ENCODE measurements around the gene CDADC1.

Gene CDADC1
- 8.0 to 15.2 (median 13.1) reads per million in 3 experiments for total RNA-seq

DNA sequence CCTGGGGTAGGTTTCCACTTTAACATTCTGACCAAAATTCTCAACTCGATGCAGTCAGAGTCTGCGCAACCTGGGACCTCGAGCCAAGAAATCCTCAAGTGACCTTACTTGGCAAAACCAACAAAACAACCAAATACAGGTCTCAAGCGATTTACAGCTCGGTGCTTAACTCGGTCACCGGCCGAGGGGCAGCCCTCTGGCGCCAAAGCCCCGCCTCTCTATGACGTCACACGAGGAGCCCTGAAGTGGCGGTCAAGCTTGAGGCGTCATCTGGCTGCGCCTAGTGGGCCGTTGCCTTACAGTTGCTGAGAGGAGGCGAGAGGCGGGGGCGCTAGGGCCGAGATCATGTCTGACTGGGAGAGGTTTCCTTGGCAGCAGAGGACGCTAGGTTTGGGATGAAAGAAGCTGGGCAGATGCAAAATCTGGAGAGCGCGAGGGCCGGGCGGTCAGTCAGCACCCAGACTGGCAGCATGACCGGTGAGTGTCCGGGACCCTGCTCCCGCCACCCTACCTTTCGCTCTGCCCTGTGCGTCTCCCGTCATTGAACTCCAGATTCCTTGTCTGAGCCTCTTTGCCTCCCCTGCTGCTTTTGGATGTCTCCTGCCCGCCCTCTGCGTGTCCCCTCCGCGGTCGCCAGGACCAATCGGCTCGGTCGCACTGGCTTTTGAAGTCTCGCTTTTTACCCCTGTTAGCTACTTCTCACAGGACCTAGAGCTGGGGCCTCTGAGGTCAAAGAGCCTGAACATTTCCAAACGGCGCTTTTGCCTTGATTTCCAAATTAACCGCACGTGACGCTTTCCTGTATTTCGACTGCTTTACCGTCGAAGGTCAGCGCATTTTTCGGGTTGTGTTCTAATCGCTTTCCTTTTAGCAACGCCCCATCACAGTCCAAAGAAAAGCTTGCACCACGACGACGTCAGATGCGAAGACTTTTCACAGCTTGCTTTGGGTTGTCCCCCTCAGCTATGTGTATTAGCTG is at the start of gene CDADC1:
Gene CDADC1, plus strand, starts transcription at position 283 of the 979 bp plus-strand sequence. Its CDS starts 113 bp downstream, at position 396.
- DNase-seq: peak; percentile 75

DNA sequence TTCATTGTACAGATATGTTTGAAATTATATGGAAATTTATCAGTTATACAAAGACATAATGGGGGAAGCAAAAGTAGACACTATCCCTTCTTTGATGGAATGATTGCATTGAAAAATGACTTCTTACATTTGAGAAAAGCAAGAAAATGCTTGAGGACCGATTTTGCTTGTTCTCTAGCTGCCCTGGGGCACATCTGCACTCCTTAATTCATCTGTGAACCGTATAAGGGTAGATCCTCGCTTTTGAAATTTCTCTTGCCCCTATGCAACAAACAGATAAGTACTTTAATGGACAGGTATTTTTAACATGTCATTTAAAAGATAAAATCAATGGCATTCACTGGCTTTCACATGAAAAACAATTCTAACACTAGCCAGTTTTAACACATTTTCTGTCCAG is 41.1 kb upstream of the CDADC1 start:
- DNase-seq: no peak

DNA sequence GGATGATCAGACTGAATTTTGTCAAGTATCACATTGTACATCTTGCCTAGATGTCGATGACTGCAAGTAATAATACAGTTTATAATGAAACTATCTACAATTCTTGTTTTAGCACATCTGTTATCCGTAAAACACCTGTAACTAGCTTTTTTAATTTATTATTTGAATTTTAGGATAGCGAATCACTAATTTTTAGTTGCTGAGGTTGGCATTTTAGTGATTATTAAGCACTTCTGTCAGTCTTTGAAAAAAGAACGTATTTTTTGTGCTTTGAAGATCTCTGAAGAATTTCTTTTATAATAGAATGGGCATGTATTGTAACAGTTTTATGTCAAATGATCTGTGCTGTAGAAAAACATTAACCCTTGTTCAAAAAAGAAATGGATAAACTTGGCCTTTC is 39.1 kb upstream of the CDADC1 start:
- DNase-seq: no peak

DNA sequence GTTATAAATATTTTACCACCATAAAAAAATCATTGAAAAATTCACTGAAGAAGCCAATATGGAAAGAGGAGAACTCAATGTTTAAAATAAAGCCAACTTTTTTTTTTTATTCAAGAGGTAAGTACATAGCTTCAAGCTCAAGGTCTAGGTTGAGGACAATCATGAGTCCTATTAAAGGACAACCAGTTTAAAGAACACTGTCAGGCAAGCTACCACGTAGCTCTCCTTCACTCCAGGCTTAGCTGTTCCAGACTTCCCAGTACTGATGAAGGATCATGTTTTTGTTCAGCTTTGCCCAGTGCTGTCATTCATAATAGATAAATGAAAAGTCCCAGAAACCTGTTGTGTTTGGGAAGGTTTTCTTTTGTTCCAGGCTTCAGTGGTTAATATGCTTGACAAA is 37.6 kb upstream of the CDADC1 start:
- no peak for DNase-seq

DNA sequence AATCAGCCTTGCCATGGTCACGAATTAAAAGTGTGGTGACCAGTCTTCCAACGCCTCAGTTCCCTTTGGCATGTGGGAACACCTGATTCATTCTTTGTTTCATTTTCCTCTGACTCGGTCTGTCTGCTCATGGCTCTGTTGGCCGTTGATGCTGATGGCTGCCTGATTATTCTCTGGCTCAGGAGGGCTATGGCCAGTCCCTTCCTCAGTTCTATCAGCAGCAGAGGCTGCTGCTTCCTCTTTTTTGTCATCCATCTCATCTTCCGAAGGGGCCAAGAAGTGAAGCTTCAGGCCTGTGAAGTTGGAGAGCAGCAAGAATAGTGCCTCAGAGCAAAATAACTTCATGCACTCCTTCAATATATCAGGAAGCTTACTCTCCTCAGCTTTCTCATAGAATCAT is 37.1 kb upstream of the CDADC1 start:
- DNase-seq: no peak

GRCh38 chr13:49213539-49213938 is 34.2 kb upstream of the CDADC1 start:
- DNase-seq: no peak

DNA sequence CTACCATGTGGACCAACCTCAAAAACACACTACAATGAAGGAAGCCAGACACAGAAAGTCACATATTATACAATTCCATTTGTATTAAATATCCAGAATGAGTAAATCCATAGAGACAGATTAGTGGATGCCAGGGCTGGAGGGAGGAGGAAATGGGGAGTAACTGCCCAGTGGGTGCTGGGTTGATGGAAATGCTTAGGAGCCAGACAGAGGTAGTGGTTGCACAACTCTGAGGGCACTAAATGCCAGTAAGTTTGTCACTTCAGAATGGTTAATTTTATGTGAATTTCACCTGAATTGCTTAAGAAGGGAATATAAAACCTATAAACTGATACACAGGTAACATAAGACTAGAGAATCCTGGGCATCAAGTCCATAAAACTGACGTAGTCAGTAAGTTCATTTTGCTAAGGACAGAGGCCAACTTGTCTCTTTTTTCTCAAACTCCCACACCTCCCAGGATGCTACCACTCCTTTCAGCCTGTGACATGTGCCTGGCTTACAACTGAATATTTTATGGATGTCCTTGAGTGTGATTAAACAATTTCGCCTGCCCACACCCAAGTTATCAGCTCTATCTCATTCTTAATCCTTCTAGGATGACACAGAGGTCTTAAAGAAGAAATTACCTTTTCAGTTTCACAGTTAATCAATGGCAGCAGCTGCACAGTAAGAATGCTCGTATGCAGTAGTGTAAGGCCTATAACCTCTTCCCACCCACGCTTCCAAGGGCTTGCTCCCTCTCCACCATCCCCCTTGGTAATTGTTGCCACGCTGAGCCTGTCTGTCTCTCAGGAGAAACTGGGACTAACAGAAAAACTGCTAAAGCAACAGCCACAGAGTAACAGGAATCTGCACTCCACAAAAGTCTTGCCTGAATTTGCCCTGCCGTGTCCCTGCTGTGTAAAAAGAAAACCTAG is 33.5 kb upstream of the CDADC1 start:
- no peak for DNase-seq

DNA sequence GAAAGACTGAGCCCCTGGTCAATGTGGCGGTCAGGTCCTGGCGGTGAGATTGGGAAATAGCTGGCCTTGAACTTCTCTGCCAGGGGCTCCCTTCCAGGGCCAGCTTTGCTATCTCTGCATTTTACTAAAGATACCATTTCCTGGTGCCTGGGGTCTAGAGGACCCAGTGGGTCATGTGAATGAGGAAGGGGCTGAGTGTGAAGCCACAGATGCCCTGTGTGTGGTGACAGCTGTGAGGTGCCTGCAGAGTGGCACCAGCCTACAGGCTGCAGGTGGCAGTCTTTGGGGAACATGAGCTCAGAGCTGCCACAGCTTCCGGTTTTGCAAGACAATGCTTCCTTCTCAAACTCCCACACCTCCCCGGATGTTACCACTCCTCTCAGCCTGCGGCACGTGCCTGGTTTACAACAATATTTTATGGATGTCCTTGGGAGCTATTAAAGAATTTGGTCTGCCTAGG is 32.8 kb upstream of the CDADC1 start:
- peak; percentile 28 for DNase-seq

DNA sequence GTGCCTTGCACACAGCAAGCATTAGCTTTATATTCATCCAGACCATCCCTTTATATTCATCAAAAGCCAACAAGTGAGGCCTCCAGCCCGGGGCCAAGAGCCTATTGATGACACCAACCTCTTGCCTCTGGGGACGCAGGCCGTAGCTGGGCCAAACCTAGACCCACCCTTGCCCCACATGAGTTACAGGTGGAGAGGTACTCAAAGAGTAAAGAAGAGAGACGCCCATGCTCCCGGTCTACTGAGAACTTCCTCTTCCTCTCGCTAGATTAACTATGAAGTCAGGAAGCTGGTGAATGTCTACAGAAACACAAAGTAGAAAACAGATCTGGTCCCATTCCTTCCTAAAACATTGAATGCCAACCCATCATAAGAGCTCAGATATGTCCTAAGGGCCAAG is 31.4 kb upstream of the CDADC1 start:
- no peak for DNase-seq

DNA sequence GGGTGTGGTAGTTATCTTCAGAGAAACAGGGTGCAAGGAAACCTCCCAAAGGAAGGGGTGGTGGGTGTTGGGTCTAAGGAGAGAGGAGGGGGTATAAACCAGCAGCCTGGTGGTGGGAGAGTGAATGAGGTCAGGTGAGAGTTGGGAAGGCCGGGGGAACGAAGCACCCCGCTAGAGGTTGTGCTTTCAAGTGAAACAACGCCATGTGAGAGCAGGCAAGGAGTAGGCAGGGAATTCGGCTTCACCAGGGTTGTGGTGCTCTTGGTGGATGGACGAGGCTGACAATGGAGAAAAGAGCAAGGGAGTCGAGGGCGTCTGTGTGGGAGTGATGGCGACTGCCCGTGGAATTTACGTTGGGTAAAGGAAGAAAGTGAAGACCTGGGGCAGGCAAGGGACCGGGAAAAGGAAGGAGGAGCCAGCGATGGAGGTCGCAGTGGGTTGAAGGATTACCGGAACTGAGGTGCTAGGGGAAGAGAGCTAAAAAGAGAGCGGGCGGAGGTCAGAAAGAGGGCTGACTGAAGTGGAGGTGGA is 29.7 kb upstream of the CDADC1 start:
- no peak for DNase-seq

- DNase-seq: no peak
Observed at GRCh38 chr13:49218493-49219051, 29.2 kb upstream of the CDADC1 start.

DNA sequence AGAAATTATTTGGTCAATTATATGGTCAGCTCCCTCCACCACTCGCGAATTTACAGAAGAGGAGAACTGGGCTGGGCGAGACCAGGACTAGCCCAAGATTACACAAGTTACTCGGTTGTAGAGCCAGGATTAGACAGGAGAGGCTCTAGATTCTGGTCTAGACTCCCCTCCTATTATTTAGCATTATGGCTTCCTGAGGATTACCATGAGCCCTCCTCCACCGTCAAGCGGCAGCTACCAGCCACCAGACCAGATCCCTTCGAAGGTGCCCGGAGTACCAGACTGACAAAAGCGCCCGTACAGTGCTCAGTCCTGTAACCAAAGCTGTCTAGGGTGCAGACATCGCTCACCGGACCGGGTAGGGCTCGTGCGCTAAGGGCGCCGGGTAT is 28.1 kb upstream of the CDADC1 start:
- DNase-seq: no peak

DNA sequence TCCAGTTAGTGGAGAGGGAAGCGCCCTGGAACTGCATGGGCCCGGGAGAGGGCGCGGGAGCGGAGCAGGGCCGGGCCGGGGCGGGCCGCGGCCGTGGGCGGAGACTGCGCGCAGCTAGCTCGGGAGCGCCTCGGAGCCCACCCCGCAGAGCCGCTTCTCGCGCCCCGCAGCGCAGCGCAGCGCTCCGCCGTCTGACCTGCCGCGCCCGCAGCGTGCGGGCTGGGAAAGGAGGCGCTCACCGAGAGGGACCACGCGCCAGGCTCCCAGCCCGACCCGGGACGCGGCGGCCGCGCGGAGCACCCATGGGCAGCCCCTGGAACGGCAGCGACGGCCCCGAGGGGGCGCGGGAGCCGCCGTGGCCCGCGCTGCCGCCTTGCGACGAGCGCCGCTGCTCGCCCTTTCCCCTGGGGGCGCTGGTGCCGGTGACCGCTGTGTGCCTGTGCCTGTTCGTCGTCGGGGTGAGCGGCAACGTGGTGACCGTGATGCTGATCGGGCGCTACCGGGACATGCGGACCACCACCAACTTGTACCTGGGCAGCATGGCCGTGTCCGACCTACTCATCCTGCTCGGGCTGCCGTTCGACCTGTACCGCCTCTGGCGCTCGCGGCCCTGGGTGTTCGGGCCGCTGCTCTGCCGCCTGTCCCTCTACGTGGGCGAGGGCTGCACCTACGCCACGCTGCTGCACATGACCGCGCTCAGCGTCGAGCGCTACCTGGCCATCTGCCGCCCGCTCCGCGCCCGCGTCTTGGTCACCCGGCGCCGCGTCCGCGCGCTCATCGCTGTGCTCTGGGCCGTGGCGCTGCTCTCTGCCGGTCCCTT is 27.5 kb upstream of the CDADC1 start, which contains the start of gene MLNR:
Gene MLNR, plus strand, starts transcription at position 303 of the 820 bp plus-strand sequence. Its CDS starts 0 bp downstream, at position 303.
- DNase-seq: peak; percentile 31

DNA sequence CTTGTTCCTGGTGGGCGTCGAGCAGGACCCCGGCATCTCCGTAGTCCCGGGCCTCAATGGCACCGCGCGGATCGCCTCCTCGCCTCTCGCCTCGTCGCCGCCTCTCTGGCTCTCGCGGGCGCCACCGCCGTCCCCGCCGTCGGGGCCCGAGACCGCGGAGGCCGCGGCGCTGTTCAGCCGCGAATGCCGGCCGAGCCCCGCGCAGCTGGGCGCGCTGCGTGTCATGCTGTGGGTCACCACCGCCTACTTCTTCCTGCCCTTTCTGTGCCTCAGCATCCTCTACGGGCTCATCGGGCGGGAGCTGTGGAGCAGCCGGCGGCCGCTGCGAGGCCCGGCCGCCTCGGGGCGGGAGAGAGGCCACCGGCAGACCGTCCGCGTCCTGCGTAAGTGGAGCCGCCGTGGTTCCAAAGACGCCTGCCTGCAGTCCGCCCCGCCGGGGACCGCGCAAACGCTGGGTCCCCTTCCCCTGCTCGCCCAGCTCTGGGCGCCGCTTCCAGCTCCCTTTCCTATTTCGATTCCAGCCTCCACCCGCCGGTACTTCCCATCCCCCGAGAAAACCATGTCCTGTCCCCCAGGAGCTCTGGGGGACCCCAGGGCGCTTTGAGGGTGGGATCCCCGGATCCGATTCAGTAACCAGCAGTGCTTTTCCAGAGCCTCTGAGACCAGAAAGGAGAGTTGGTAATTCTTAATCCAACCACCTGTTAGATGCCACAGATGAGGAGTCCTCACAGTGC is 26.7 kb upstream of the CDADC1 start:
- DNase-seq: no peak

DNA sequence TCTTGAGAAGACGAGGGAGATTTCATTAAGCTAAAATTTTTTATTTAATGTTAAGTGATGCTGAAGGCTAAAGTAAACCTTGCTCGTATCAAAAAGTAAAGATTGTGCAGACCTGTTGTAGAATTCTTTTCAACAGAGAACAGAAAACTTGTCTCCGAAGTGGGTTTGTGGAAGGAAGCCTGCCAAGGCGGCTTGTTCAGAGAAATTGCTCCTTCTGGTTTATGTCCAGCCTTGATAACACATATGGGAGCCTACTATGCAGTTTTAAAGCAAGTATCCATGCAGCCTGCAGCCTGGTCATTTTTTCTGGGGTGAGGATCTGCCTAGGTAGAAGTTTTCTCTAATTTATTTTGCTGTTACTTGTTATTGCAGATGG is 26.1 kb upstream of the CDADC1 start:
- no peak for DNase-seq

DNA sequence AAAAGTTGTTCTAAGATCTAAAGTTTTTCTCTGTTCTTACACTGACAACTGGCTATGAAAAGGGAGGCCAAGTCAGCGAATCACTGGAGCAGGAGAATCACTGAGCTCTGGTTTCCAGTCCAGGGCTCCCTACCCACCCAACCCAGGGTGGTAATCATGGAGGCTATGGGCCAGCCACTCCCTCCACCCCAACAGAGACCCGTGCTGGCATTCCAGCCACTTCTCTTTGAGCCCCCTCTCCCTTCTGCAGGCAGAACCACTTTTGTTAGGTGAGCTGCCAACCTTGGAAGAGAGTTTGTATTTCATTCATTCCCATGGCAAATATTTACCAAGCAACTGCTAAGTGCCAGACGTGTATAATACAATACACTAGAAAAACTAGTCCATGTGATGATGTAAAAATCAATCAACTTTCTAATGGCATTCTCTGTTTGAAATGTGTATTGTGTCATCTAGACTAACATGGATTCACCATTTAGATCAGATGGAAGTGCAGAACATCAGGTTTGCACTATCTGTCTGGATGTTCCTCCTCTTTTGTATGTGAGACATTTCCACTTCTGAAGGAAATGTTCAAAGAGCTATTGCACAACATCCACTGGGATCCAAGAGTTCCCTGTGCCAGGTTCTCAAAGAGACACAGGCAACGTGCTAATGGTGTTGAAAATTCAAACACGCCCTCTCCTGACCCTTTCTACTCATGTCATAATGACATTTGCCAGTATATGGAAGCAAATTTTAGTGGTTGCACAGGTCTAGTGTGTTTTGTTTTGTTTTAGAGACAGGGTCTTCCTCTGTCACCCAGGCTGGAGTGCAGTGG is 22.3 kb upstream of the CDADC1 start:
- no peak for DNase-seq

- no peak for DNase-seq
Observed at GRCh38 chr13:49226613-49227012, 21.1 kb upstream of the CDADC1 start.

DNA sequence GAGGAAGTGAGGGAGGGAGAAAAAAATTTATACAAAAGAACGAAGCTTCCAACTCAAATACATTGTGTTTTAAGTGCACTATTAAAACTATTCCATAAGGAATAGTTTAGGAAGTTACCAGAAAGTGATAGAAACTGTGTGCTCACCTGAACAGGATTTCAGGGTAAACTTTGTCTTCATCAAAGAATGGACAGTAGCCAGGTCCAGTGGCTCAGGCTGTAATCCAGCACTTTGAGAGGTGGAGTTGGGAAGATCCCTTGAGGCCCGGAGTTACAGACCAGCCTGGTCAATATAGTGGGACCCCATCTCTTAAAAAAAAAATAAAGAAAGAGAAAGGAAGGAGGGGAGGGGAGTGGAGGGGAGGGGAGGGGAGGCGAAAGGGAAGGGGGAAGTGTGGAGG is 13.0 kb upstream of the CDADC1 start:
- no peak for DNase-seq

GRCh38 chr13:49235856-49236431 is 11.8 kb upstream of the CDADC1 start:
- DNase-seq: no peak

- DNase-seq: no peak
Observed at GRCh38 chr13:49238621-49239020, 9.1 kb upstream of the CDADC1 start.

Data from central memory CD4-positive, alpha-beta T cell (primary cell).